Astrocyte of the spinal cord (primary cell): ENCODE measurements around the gene KCNG1.

ENCODE experiments used
- DNase-seq: peaks from one replicate; pipeline ENCODE4 v3.0.0; 2011; ENCODE audit warnings: low read depth, low spot score
- H3K4me3 ChIP-seq: 2 replicates; pipeline ENCODE4 v1.5.1; 2011; ENCODE audit warnings: low read depth, mild to moderate bottlenecking, low read length, moderate library complexity
- in situ Hi-C: cut with HindIII; loops from 2 replicates; pipeline ENCODE4 v1.10.0; 2017; ENCODE audit warnings: low sequenced_read_pairs
- TF ChIP-seq, protein P1 (sequence below): IDR thresholded peaks from 2 replicates; pipeline ENCODE4 v1.5.1; 2012; ENCODE audit warnings: low read depth, mild to moderate bottlenecking, low read length, inconsistent platforms

KCNG1 gene

GRCh38 chr20:51029556-51029955 is 6.6 kb upstream of the KCNG1 start:
- TF ChIP-seq, protein P1, sequence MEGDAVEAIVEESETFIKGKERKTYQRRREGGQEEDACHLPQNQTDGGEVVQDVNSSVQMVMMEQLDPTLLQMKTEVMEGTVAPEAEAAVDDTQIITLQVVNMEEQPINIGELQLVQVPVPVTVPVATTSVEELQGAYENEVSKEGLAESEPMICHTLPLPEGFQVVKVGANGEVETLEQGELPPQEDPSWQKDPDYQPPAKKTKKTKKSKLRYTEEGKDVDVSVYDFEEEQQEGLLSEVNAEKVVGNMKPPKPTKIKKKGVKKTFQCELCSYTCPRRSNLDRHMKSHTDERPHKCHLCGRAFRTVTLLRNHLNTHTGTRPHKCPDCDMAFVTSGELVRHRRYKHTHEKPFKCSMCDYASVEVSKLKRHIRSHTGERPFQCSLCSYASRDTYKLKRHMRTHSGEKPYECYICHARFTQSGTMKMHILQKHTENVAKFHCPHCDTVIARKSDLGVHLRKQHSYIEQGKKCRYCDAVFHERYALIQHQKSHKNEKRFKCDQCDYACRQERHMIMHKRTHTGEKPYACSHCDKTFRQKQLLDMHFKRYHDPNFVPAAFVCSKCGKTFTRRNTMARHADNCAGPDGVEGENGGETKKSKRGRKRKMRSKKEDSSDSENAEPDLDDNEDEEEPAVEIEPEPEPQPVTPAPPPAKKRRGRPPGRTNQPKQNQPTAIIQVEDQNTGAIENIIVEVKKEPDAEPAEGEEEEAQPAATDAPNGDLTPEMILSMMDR = no peak
- no peak for DNase-seq
- H3K4me3 ChIP-seq = no peak overlapping the region
- in situ Hi-C loops = no loop called here

DNA sequence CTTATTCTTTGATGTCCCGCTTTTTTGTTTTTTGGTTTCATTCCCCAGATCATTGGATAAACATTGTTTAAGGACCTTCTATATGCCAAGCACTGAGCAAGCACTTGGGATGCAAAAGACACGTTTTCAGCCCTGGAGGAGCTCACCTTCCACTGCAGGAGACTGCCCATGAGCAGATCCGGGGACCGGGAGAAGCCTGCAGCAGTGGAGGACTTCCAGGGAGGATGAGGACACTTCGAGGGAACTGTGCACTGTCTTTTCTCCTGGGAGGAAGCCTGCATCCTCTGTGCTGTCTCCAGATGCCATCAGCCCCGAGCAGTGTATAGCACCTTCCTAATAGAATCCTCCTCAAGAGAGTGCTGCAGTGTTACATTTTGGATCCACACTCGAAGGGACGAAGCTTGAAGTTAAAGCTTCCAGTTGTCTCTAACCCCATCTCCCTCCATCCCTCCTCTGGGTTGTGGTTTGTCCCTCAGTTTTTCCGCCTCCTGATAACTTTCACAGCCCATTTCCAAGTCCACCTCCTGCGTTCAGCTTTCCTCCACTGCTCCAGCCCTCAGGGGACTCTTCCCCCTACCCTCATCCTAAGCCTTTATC is 5.8 kb upstream of the KCNG1 start:
- TF ChIP-seq, protein P1 = no peak
- DNase-seq = no peak
- H3K4me3 ChIP-seq = no peak overlapping the region
- in situ Hi-C loops = no loop called here

- TF ChIP-seq, protein P1 = no peak
- H3K4me3 ChIP-seq = no peak overlapping the region
- in situ Hi-C loops = no loop called here
- no peak for DNase-seq
Observed at GRCh38 chr20:51027035-51027795, 4.3 kb upstream of the KCNG1 start.

DNA sequence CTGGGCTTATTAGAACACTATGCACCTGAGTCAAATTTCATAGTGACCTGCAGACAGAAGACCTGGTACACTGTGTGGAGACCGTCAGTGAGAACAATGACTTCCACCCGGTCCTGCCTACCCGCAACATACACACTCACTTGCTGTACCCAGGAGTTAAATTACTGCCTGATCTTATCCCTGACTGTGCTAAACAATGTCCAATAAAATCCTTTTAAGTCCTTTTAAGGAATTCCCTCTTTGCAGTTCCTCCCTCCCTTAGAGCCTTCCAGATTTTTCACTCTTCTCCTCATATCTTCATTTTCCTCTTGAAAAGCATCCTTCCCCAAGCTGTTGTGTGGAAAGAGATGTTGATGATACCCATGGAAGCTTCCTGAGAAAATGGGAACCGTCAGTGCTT is 3.4 kb upstream of the KCNG1 start:
- in situ Hi-C loops = no loop called here
- TF ChIP-seq, protein P1 = no peak
- DNase-seq = no peak
- no peak overlapping the region for H3K4me3 ChIP-seq

DNA sequence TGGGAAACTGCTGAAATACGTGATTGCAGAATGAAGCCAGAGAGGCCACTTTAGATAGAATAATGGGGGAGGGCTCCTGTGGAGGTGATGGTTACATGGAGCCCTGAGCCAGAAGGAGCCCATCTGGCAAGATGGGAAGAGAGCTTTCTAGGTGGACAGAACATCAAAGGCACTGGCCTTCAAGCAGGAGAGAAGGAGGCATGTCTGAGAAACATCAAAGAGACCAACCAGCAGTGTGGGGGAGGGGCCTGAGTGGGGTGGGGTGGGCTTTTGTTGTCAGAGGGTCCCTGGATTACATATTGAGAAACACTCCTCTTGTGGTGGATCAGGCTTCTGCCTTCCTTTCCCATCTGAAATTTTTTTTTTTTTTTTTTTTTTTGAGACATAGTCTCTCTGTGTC is 1.9 kb upstream of the KCNG1 start:
- in situ Hi-C loops = no loop called here
- TF ChIP-seq, protein P1 = no peak
- DNase-seq = no peak
- no peak overlapping the region for H3K4me3 ChIP-seq

GRCh38 chr20:51023617-51024155 is 779 bp upstream of the KCNG1 start:
- TF ChIP-seq, protein P1 = no peak
- in situ Hi-C loops = no loop called here
- H3K4me3 ChIP-seq = peak overlapping the region; percentile 78
- no peak for DNase-seq
